GM10847 (cell line): Measurements from ENCODE around the gene FBXL16.

Experiments
- POLR2A ChIP-seq: IDR thresholded peaks from 2 replicates; pipeline ENCODE4 v1.6.1; 2011; ENCODE audit not compliant: insufficient read length; ENCODE audit errors: extremely low read depth

The FBXL16 gene

GRCh38 chr16:662597-662996 is 43.0 kb downstream of the FBXL16 start:
- TF ChIP-seq POLR2A: no peak

- no peak for TF ChIP-seq POLR2A
Observed at GRCh38 chr16:662095-662494, 43.5 kb downstream of the FBXL16 start.

DNA sequence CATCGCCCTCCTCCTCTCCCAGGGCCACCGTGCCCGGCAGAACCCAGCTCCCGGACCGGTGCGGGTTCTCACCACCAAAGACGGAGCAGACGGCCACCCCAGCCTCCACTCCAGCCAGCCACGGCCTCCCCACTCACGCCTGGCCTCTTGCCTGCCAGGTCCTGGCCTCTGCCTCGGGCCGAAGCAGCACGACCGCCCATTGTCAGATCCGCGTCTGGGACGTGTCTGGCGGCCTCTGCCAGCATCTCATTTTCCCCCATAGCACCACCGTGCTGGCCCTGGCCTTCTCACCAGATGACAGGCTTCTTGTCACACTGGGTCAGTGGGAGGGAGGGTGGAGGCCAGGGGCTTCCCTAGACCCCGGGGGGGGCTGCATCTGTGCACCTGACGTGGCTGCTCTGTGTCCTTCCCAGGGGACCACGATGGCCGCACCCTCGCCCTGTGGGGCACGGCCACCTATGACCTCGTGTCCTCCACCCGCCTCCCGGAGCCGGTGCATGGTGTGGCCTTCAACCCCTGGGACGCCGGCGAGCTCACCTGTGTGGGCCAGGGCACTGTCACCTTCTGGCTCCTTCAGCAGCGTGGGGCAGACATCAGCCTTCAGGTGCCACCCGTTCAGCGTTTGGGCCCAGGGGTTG is 44.3 kb downstream of the FBXL16 start:
- no peak for TF ChIP-seq POLR2A

- TF ChIP-seq POLR2A: no peak
Observed at GRCh38 chr16:660459-661183, 45.0 kb downstream of the FBXL16 start.

DNA sequence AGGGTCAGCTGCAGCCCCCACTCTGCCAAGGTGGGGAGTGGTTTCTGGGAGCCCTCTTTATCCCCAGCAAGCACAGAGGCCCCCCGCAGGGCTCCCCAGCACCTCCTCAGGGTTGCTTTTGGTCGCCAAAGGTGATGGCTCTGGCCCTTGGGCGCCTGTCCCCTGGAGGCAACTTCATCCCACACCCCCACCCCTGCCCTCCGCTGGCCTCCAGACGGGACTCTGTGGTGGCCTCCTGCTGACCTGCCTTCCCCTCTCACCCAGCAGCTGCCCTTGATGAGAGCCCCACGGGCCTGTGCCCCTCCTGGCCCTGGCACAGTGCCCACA is 45.5 kb downstream of the FBXL16 start:
- TF ChIP-seq POLR2A: no peak

DNA sequence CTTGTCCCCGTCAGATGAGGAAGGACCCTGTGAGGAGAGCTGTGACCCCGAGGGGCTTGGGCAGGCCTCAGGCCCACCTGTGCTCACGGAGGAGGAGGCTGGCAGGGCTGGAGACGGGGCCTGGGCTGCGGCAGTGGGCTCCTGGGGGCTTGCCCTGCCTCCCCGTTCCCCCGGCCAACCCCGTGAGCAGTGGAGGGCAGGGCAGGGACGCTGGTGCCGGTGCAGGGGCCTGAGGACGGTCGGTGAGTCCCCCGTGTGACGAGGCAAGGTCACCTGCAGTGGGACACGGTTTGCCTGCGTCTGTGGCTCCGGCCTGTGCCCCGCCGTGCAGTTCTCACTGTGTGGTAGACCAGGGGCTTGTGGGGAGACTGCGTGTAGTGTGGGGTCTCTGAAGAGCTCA is 46.0 kb downstream of the FBXL16 start:
- TF ChIP-seq POLR2A: no peak

- TF ChIP-seq POLR2A: no peak
Observed at GRCh38 chr16:658679-659571, 46.7 kb downstream of the FBXL16 start.

DNA sequence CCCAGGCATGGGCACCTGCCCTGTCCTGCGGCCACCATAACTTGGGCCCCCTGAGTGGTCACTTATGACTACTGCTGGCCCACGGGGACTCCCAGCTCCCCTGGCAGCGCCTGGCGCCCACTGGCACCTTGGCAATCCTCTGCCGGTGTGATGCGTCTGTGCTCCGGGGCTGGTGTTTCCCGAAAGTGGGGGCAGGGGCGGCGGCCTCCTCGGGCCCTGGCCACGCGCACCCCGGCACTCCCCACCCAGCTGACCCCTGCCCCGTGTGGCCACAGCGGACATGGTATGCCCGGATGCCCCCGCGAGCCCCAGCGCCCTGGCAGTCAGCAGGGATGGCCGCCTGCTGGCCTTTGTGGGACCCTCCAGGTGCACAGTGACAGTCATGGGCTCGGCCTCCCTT is 48.1 kb downstream of the FBXL16 start:
- TF ChIP-seq POLR2A: no peak

GRCh38 chr16:654034-654433 is 51.6 kb downstream of the FBXL16 start:
- TF ChIP-seq POLR2A: no peak

- no peak for TF ChIP-seq POLR2A
Observed at GRCh38 chr16:652454-653305, 52.9 kb downstream of the FBXL16 start.

DNA sequence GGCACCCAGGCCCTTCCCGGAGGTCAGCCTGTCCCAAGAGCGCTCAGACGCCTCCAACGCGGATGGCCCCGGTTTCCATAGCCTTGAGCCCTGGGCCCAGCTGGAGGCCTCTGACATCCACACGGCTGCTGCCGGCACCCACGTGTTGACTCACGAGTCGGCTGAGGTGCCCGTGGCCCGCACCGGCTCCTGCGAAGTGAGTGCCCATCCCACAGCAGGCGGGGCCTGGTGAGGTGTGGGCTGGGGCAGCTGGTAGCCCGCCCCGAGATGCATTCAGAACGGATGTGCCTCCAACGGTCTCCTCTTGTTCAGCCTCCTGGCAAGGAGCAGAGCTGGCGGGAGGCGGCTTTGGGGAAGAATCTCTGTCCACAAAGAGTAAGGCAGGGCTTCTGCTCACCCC is 53.8 kb downstream of the FBXL16 start:
- no peak for TF ChIP-seq POLR2A

- no peak for TF ChIP-seq POLR2A
Observed at GRCh38 chr16:649631-650030, 56.0 kb downstream of the FBXL16 start.

GRCh38 chr16:648781-649589 is 56.6 kb downstream of the FBXL16 start, which contains the start of gene WDR90:
TSS of gene WDR90 (plus strand) at chr16:649365. CDS start at chr16:649417, 52 bp downstream.
- TF ChIP-seq POLR2A: peak; percentile 15
